ENCODE results near the gene TACR2. TPM values are rescaled to one million over a fixed set of nuclear protein-coding genes. Genes with fewer than 3 reads are reported as not detected.
A peak's percentile ranks its signal among the peaks of the same experiment; 100 is the strongest.

Gene TACR2
- total RNA-seq, 4 donors from 2014 or later: 1.1 to 11.1 (median 3.2) TPM; not detected in 1

DNA sequence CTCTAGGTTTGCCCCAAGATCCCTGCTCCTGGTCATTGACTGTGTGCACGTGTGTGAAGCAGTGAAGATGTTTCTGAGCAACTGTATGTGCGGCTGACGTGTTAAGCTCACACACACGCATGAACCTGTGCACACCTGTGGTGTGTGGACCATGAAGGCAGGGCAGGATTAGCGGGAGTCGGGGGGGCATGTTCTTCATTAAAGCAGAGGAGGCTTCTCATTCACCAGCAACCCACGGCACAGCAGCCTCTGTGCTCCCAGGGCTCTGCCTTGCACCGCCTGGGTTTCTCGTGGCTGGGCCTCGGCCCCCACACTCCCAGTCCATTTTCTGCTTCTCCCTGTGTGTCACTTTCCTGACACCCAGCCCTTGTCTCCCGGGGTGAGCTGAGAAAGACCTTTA, 824 bp upstream of the TACR2 start:
- Histone ChIP-seq H3K9me3 (no peaks in the 10 kb centered on the region), H3K4me3 (no peak overlapping the region), H3K27ac (peak overlapping the region in 2 of 4 donors; percentile 38 to 65), H3K27me3 (no peaks in the 10 kb centered on the region), H3K4me1 (peaks cover 0 to 29% (median 0%) of the 10 kb centered on the region in 4 donors), H3K36me3 (no peaks in the 10 kb centered on the region)
- DNase-seq: no peak
- TF ChIP-seq POLR2A (IDR thresholded peaks at IDR 0.05): no peak
- TF ChIP-seq, protein P1, sequence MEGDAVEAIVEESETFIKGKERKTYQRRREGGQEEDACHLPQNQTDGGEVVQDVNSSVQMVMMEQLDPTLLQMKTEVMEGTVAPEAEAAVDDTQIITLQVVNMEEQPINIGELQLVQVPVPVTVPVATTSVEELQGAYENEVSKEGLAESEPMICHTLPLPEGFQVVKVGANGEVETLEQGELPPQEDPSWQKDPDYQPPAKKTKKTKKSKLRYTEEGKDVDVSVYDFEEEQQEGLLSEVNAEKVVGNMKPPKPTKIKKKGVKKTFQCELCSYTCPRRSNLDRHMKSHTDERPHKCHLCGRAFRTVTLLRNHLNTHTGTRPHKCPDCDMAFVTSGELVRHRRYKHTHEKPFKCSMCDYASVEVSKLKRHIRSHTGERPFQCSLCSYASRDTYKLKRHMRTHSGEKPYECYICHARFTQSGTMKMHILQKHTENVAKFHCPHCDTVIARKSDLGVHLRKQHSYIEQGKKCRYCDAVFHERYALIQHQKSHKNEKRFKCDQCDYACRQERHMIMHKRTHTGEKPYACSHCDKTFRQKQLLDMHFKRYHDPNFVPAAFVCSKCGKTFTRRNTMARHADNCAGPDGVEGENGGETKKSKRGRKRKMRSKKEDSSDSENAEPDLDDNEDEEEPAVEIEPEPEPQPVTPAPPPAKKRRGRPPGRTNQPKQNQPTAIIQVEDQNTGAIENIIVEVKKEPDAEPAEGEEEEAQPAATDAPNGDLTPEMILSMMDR (IDR thresholded peaks at IDR 0.05): no peak

DNA sequence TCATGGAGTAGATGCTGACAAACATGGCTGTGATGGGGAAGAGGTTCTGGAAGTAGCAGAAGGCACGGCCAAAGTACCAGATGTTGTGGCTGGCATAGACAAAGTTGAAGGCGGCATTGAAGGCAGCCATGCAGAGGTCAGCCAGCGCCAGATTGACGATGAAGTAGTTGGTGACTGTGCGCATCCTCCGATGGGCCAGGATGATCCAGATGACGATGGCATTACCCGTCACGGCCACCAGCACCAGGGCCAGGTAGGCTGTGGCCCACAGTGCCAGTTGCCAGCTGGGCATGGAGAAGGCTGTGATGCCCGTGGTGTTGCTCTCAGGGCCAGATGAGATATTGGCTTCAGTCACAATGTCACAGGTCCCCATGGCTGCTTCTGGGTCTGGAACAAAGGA, 767 bp downstream of the TACR2 start:
- no peak for DNase-seq
- peaks cover 0 to 29% (median 0%) of the 10 kb centered on the region in 4 donors for H3K4me1 ChIP-seq
- peak overlapping the region in 1 of 4 donors; percentile 38 for H3K4me3 ChIP-seq
- TF ChIP-seq POLR2A (IDR thresholded peaks at IDR 0.05): no peak
- TF ChIP-seq, protein P1 (IDR thresholded peaks at IDR 0.05): no peak
- no peaks in the 10 kb centered on the region for H3K27me3 ChIP-seq
- peak overlapping the region in 1 of 4 donors; percentile 65 for H3K27ac ChIP-seq
- no peaks in the 10 kb centered on the region for H3K9me3 ChIP-seq
- no peaks in the 10 kb centered on the region for H3K36me3 ChIP-seq

DNA sequence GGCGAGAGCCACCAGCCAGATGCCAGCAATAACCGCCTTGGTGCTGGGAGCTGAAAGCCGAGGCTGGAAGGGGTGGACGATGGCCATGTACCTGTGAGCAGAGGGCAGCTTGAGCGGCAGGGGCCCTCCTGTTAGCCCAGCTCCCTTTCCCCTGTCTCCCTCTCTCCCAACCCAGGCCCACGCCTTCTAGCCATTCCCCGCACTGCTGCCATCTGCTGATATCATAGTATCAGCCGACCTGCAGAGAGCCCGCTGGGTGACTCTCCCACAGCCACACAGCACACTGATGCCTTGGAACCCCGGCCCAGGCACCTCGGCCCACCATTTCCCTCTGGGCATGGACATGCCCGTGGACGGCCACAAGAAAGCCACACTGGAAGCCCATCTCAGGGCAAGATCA, 1.7 kb downstream of the TACR2 start:
- Histone ChIP-seq H3K27ac (peak overlapping the region in 1 of 4 donors; percentile 65), H3K9me3 (no peaks in the 10 kb centered on the region), H3K4me1 (peaks cover 0 to 26% (median 0%) of the 10 kb centered on the region in 4 donors), H3K4me3 (peak overlapping the region in 1 of 4 donors; percentile 38), H3K36me3 (no peaks in the 10 kb centered on the region), H3K27me3 (no peaks in the 10 kb centered on the region)
- DNase-seq: no peak
- TF ChIP-seq, protein P1 (IDR thresholded peaks at IDR 0.05): no peak
- TF ChIP-seq POLR2A (IDR thresholded peaks at IDR 0.05): no peak

DNA sequence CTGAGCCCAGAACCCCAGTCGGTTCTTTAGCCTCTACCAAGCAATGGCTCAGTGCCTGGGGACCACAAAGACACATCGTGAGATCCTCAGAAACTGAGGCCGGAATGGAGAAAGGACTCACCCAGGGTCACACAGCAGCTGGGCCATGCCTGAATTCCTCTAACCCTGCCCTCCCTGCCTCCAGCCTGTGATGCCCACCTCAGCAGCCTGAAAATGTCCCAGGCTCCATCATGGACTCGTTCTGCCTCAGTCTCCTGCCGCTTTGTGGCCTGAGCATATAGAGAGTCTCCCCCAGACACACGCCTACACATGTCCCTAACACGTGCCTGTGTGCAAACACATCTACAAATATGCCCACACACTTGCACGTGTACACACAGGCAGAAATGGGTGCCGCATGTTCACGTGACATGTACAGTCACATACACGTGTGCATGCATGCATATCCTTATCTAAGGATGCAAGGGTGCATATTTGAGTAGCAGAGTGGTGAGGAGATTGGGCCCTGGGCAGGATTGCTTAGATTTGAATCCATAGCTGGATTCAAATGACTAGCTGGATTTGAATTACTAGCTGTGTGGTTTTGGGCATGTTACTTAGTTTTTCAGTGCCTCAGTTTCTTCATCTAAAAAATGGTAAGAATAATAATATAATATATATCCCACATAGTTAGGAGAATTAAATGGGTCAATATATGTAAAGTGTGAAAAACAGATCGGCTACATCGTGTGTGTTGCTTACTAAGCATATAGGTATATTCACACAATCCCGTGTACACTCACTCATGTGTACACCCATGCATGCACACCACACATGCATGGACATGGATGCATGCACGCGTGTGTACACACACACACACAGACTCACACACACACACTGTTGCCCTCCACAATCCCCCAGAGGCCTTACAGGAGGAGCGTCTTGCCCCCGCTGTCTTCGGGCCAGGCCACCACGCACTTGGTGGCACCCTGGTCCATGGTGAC, 2.4 kb downstream of the TACR2 start:
- Histone ChIP-seq H3K9me3 (no peaks in the 10 kb centered on the region), H3K4me3 (peak overlapping the region in 1 of 4 donors; percentile 38), H3K27ac (peak overlapping the region in 1 of 4 donors; percentile 82), H3K4me1 (peaks cover 0 to 21% (median 0%) of the 10 kb centered on the region in 4 donors), H3K27me3 (no peaks in the 10 kb centered on the region), H3K36me3 (no peaks in the 10 kb centered on the region)
- DNase-seq: no peak
- TF ChIP-seq, protein P1 (IDR thresholded peaks at IDR 0.05): no peak
- no peak for TF ChIP-seq POLR2A (IDR thresholded peaks at IDR 0.05)

DNA sequence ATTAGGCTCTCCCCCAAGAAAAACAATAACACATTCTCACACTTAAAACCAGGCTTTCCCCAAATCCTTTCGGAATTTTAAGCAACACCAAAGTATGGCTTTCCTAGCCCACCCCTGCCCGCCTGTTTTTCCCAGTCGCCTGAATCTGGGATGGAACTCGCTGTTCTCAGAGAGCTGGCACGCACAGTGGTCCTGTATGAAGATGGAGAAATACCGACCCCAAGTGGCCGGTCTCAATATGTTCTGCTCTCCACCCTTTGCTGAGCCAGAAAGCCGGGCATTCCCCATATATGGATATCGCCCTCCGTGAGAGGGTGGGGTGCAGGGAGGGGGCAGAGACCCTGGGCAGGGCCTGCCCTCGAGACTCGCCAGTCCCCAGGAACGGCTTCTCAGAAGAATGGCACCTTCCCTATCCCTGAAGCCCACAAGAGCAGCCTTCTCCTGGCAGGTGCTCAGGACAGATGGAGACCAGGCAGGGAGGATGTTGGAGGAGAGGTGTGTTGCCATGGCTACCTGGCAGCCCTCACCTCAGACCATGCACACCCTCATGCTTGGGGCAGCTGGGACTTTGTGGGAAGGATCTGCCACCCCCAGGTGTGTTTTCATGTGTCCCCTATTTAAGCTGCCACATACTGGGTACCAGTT, 3.4 kb downstream of the TACR2 start:
- Histone ChIP-seq H3K36me3 (no peaks in the 10 kb centered on the region), H3K9me3 (no peaks in the 10 kb centered on the region), H3K27ac (peak overlapping the region in 1 of 4 donors; percentile 82), H3K4me1 (peaks cover 0 to 16% (median 2%) of the 10 kb centered on the region in 4 donors), H3K27me3 (no peaks in the 10 kb centered on the region), H3K4me3 (peak overlapping the region in 1 of 4 donors; percentile 24)
- no peak for TF ChIP-seq POLR2A (IDR thresholded peaks at IDR 0.05)
- TF ChIP-seq, protein P1 (IDR thresholded peaks at IDR 0.05): peak; percentile 10 to 47 (median 43)
- peak in 2 of 3 donors; percentile 64 to 76 for DNase-seq

Measured in Peyer's patch (tissue), 4 donors.